ENCODE data around the gene LMNA. TPM values are rescaled to one million over a fixed set of nuclear protein-coding genes. Genes with fewer than 3 reads are reported as not detected.
"Not testable (repeated sequence)": the region's sequence is repeated elsewhere in the genome, so short reads cannot be mapped to it uniquely, and the experiment has no call there.

The LMNA gene
- total and polyA plus RNA-seq, 8 donors: 53.1 to 630 (median 244) TPM

- H3K36me3 ChIP-seq: peaks cover 5 to 52% (median 34%) of the 10 kb centered on the region in 4 donors
- H3K4me3 ChIP-seq: no peak overlapping the region
- WGBS, 5 donors: 74 to 89% (median 80%) methylated on average over 2 of the region's 2 CpGs
- H3K27ac ChIP-seq: no peak overlapping the region
- H3K9me3 ChIP-seq: no peaks in the 10 kb centered on the region
- no peak for DNase-seq
- intact Hi-C loops (cut with DNase I; ENCODE audit: low total_unique reads): no loop called here
- H3K27me3 ChIP-seq: peaks cover 0 to 7% (median 0%) of the 10 kb centered on the region in 3 donors
- no peak for TF ChIP-seq POLR2A (IDR thresholded peaks at IDR 0.05)
- no peak for TF ChIP-seq EP300 (IDR thresholded peaks at IDR 0.05)
- no peak for TF ChIP-seq CTCF (IDR thresholded peaks at IDR 0.05)
- TF ChIP-seq POLR2AphosphoS5 (IDR thresholded peaks at IDR 0.05): no peak
- peaks cover 0 to 22% (median 6%) of the 10 kb centered on the region in 4 donors for H3K4me1 ChIP-seq
These were observed 47.2 kb upstream of the LMNA start for GRCh38 chr1:156067262-156067661.

- Histone ChIP-seq H3K9me3 (no peaks in the 10 kb centered on the region), H3K4me1 (peaks cover 0 to 22% (median 0%) of the 10 kb centered on the region in 4 donors), H3K27me3 (peaks cover 0 to 7% (median 0%) of the 10 kb centered on the region in 3 donors), H3K4me3 (no peak overlapping the region), H3K27ac (no peak overlapping the region), H3K36me3 (peaks cover 5 to 62% (median 37%) of the 10 kb centered on the region in 4 donors)
- 74 to 95% (median 83%) methylated on average over 3 of the region's 3 CpGs for WGBS, 5 donors
- TF ChIP-seq POLR2AphosphoS5 (IDR thresholded peaks at IDR 0.05): no peak
- no peak for TF ChIP-seq CTCF (IDR thresholded peaks at IDR 0.05)
- no peak for TF ChIP-seq EP300 (IDR thresholded peaks at IDR 0.05)
- TF ChIP-seq POLR2A (IDR thresholded peaks at IDR 0.05): no peak
- intact Hi-C loops (cut with DNase I; ENCODE audit: low total_unique reads): no loop called here
- no peak for DNase-seq
These were observed 44.7 kb upstream of the LMNA start for GRCh38 chr1:156069490-156070455.

DNA sequence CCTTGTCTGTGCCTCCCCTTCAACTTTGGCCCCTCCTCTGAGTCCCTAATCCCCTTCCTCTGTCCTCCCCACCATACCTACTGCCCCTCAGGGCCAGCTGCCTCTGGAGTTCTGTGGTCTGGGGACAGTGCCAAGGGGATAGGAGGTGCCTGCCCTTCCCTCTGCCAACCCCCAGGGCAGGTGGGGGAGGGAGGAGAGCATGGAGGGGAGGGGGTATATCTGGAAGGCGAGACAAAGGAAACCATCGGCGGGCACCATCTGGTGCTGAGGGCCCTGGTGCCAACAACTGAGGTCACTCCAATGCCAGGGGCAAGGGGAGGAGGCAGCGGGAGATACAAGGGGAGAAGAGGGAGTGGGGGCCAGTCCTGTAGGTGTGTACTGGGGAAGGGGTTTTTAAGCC lies 44.0 kb upstream of the LMNA start:
- WGBS, 5 donors: 53 to 63% (median 58%) methylated on average over 4 of the region's 4 CpGs
- peaks cover 0 to 7% (median 0%) of the 10 kb centered on the region in 3 donors for H3K27me3 ChIP-seq
- no peak overlapping the region for H3K27ac ChIP-seq
- peaks cover 0 to 23% (median 0%) of the 10 kb centered on the region in 4 donors for H3K4me1 ChIP-seq
- intact Hi-C loops (cut with DNase I; ENCODE audit: low total_unique reads): no loop called here
- TF ChIP-seq CTCF (IDR thresholded peaks at IDR 0.05) (no peak), POLR2A (IDR thresholded peaks at IDR 0.05) (no peak), EP300 (IDR thresholded peaks at IDR 0.05) (no peak), POLR2AphosphoS5 (IDR thresholded peaks at IDR 0.05) (no peak)
- H3K9me3 ChIP-seq: no peaks in the 10 kb centered on the region
- DNase-seq: no peak
- H3K4me3 ChIP-seq: no peak overlapping the region
- peaks cover 5 to 62% (median 37%) of the 10 kb centered on the region in 4 donors for H3K36me3 ChIP-seq

DNA sequence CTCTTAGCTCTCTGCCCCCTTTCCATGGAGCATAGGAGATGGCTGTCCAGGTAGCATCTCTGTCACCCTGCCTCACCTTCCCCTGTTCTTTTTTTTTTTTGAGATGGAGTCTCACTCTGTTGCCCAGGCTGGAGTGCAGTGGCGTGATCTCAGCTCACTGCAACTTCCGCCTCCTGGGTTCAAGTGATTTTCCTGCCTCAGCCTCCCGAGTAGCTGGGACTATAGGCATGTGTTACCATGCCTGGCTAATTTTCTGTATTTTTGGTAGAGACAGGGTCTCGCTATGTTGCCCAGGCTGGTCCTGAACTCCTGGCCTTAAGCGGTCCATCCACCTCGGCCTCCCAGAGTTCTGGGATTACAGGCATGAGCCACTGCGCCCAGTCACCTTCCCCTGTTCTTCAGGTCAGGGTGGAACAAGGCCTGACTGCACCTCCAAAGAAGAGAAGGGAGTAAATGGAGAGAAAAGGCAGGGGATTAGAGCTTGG lies 43.1 kb upstream of the LMNA start:
- H3K4me3 ChIP-seq; H3K9me3 ChIP-seq; H3K27ac ChIP-seq; H3K27me3 ChIP-seq; intact Hi-C loops (cut with DNase I; ENCODE audit: low total_unique reads); DNase-seq: not testable (repeated sequence)
- Histone ChIP-seq H3K36me3 (peaks cover 5 to 58% (median 37%) of the 10 kb centered on the region in 4 donors), H3K4me1 (peaks cover 0 to 23% (median 7%) of the 10 kb centered on the region in 4 donors)
- 83 to 92% (median 90%) methylated on average over 7 of the region's 7 CpGs for WGBS, 5 donors

Measured in stomach (tissue), 9 donors.